Pancreas (tissue), 10 donors: ENCODE results near the gene SLC27A4. TPM values are rescaled to one million over a fixed set of nuclear protein-coding genes. Genes with fewer than 3 reads are reported as not detected.

ENCODE experiments used
- ATAC-seq, 4 donors: fragments of 200-7000 bp; cut with Tn5 transposase; one replicate each; pipeline versions ENCODE4 v1.8.0 to v1.9.1; 2020; ENCODE audit warnings: mild to moderate bottlenecking in 4 of 4, moderate library complexity in 4 of 4
- DNase-seq, 6 donors: peaks; one replicate each; pipeline ENCODE4 v3.0.0-alpha.2; 2020
- FAIRE-seq: peaks from 2 replicates; lab custom pipeline; 2012; peaks lifted over from hg19 to GRCh38; lab: Jason Lieb, UNC
- H3K27ac ChIP-seq, 4 donors: fragments of 200-600 bp; sonication (generic); 1 replicate in 3 of 4; 2 replicates in 1 of 4; pipeline versions ENCODE4 v1.5.0 to v1.8.0; 2020
- H3K27me3 ChIP-seq, 4 donors: fragments of 200-600 bp; one replicate each; pipeline ENCODE4 v1.8.0; 2021
- H3K36me3 ChIP-seq, 3 donors: fragments of 200-600 bp; sonication (generic) in 1 of 3; one replicate each; pipeline versions ENCODE4 v1.5.0 to v1.8.0; 2020 to 2021
- H3K4me1 ChIP-seq, 3 donors: fragments of 200-600 bp; one replicate each; pipeline ENCODE4 v1.8.0; 2021
- H3K4me3 ChIP-seq, 4 donors: fragments of 200-600 bp; sonication (generic) in 2 of 4; one replicate each; pipeline versions ENCODE4 v1.5.0 to v1.8.0; 2020 to 2021
- H3K9me3 ChIP-seq, 4 donors: fragments of 200-600 bp; one replicate each; pipeline ENCODE4 v1.8.0; 2021
- WGBS, 2 donors: extraction: QIAGEN DNeasy Blood & Tissue Kit; methylation state at CpG; one replicate each; pipeline ENCODE4 v1.1.7; 2013; 5-methylcytosine and 5-hydroxymethylcytosine counted together
- intact Hi-C, 3 donors: fragments of 100-400 bp; cut with DNase I; formaldehyde crosslinking; loops; one replicate each; pipeline versions ENCODE4 v1.11.1 to v1.14.2; 2022
- polyA plus RNA-seq, 2 donors: library from polyadenylated mRNA; stranded (reverse); fragments of 200-250 nt; gene quantifications; one replicate each; pipeline ENCODE4 v1.2.3, GENCODE V29; 2013
- total RNA-seq, 6 donors: library from RNA; stranded (reverse); fragmentation: NEBNext Ultra II Directional in 4 of 6; extraction: Animal tissue kit (Norgen Biotek cat#: 25700) in 4 of 6; gene quantifications; one replicate each; pipeline versions ENCODE4 v1.2.1 to v1.2.4, GENCODE V29; 2021 to 2023
- TF ChIP-seq, protein P1 (sequence below), 4 donors: fragments of 200-600 bp; sonication (generic) in 3 of 4; IDR thresholded peaks; one replicate each; pipeline versions ENCODE4 v1.5.0 to v1.8.0; 2021; ENCODE audit warnings: antibody characterized with exemption in 4 of 4
- donor health status: healthy with polysubstance abuse.
- donor health status: DM: no; HTN: no; CAD: no; lungs with moderate emphysema.
- donor health status: DM: no; HTN: no; CAD: no.
- donor health status: control.
- donor health status: control.
- donor health status: Bipolar disorder and iron deficiency.
- donor health status: DM: yes; HTN: yes; CAD: no.
- donor health status: DM: no; HTN: no; CAD: no.
- donor health status: DM: no; HTN: no; CAD: no.
- donor health status: DM: yes; HTN: yes; CAD: no.

SLC27A4 gene
- total and polyA plus RNA-seq, 8 donors: 9.6 to 32.9 (median 13.2) TPM

- FAIRE-seq: no peak
- intact Hi-C loops: no loop called here
- H3K36me3 ChIP-seq: peaks cover 0 to 16% (median 9%) of the 10 kb centered on the region in 3 donors
- H3K4me3 ChIP-seq: no peak overlapping the region
- TF ChIP-seq, protein P1, sequence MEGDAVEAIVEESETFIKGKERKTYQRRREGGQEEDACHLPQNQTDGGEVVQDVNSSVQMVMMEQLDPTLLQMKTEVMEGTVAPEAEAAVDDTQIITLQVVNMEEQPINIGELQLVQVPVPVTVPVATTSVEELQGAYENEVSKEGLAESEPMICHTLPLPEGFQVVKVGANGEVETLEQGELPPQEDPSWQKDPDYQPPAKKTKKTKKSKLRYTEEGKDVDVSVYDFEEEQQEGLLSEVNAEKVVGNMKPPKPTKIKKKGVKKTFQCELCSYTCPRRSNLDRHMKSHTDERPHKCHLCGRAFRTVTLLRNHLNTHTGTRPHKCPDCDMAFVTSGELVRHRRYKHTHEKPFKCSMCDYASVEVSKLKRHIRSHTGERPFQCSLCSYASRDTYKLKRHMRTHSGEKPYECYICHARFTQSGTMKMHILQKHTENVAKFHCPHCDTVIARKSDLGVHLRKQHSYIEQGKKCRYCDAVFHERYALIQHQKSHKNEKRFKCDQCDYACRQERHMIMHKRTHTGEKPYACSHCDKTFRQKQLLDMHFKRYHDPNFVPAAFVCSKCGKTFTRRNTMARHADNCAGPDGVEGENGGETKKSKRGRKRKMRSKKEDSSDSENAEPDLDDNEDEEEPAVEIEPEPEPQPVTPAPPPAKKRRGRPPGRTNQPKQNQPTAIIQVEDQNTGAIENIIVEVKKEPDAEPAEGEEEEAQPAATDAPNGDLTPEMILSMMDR (IDR thresholded peaks at IDR 0.05): no peak
- no peak overlapping the region for H3K27ac ChIP-seq
- H3K4me1 ChIP-seq: no peaks in the 10 kb centered on the region
- no peaks in the 10 kb centered on the region for H3K9me3 ChIP-seq
- H3K27me3 ChIP-seq: no peaks in the 10 kb centered on the region
- DNase-seq: no peak
- 62 to 65% methylated on average over 7 of the region's 7 CpGs for WGBS, 2 donors
- no peak for ATAC-seq
Measured at GRCh38 chr9:128393970-128394369, 53.6 kb downstream of the SLC27A4 start.

DNA sequence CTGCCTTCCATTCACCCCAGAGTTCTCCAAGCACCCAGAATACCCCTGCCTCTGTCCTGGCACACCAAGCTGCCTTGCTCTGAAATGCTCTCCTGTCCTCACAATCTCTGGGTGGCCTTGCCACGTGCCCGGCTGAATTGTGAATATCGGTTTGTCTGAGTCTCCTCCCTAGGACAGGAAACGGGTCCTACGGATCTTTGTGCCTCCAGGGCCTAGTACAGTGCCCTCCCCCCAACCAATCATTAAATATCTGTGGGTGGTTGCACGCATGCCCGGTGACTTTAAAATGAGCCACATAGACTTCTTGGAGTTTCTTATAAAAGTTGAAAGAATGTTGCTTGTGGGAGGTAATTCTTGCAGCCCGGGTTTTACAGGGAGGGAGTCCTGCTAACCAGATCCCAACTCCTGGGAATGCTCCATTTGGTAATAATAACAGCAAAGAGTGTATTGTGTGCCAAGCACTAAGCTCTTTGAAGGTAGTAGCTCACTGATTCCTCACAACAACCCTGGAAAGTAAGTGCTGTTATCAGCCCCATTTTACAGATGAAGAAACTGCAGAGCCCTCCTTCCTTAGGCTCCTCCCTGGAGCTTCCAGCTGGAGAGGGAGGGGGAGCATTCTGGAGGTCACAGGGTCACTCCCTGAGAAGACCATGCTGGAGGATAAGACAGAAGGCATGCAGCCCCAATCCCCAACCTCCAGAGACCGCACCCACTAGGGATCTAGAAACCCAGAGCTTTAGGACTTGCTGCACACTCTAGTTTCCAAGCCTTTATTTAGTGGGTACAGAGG is 54.2 kb downstream of the SLC27A4 start:
- TF ChIP-seq, protein P1 (IDR thresholded peaks at IDR 0.05): no peak
- no peaks in the 10 kb centered on the region for H3K27me3 ChIP-seq
- no peak for FAIRE-seq
- no peak for DNase-seq
- no peaks in the 10 kb centered on the region for H3K4me1 ChIP-seq
- H3K36me3 ChIP-seq: peaks cover 0 to 12% (median 3%) of the 10 kb centered on the region in 3 donors
- intact Hi-C loops: no loop called here
- WGBS, 2 donors: 51 to 57% methylated on average over 9 of the region's 9 CpGs
- H3K4me3 ChIP-seq: no peak overlapping the region
- no peak overlapping the region for H3K27ac ChIP-seq
- no peaks in the 10 kb centered on the region for H3K9me3 ChIP-seq
- no peak for ATAC-seq

GRCh38 chr9:128396970-128397613 is 56.8 kb downstream of the SLC27A4 start:
- Histone ChIP-seq H3K9me3 (no peaks in the 10 kb centered on the region), H3K27ac (no peak overlapping the region), H3K36me3 (peaks cover 0 to 7% (median 0%) of the 10 kb centered on the region in 3 donors), H3K27me3 (no peaks in the 10 kb centered on the region), H3K4me1 (no peaks in the 10 kb centered on the region), H3K4me3 (no peak overlapping the region)
- no peak for DNase-seq
- no peak for FAIRE-seq
- TF ChIP-seq, protein P1 (IDR thresholded peaks at IDR 0.05): no peak
- peak in 3 of 4 donors; percentile 24 to 67 (median 44) for ATAC-seq
- WGBS, 2 donors: 6 to 7% methylated on average over 19 of the region's 19 CpGs
- intact Hi-C loops: no loop called here

GRCh38 chr9:128397831-128398230 is 57.5 kb downstream of the SLC27A4 start:
- Histone ChIP-seq H3K4me1 (no peaks in the 10 kb centered on the region), H3K27ac (no peak overlapping the region), H3K4me3 (no peak overlapping the region), H3K9me3 (no peaks in the 10 kb centered on the region), H3K36me3 (peaks cover 0 to 3% (median 0%) of the 10 kb centered on the region in 3 donors), H3K27me3 (no peaks in the 10 kb centered on the region)
- FAIRE-seq (no peak), DNase-seq (no peak), ATAC-seq (no peak)
- WGBS, 2 donors: 50 to 55% methylated on average over 7 of the region's 7 CpGs
- intact Hi-C loops: no loop called here
- TF ChIP-seq, protein P1 (IDR thresholded peaks at IDR 0.05): no peak
